Type B pancreatic cell (in vitro differentiated cells): ENCODE measurements around the gene KRT86. TPM values are rescaled to one million over a fixed set of nuclear protein-coding genes. Genes with fewer than 3 reads are reported as not detected.

Experiments
- DNase-seq: peaks from one replicate; pipeline ENCODE4 v3.0.0; 2021; ENCODE audit warnings: mixed read lengths; ENCODE audit not compliant: unreplicated experiment; ENCODE audit errors: extremely low spot score
- H3K27ac Mint-ChIP-seq: 2 replicates; pipeline ENCODE4 v1.8.0; 2021; ENCODE audit warnings: mild to moderate bottlenecking, mixed read lengths
- H3K27me3 Mint-ChIP-seq: 2 replicates; pipeline ENCODE4 v1.8.0; 2021; ENCODE audit warnings: mixed read lengths
- H3K36me3 Mint-ChIP-seq: 2 replicates; pipeline ENCODE4 v1.8.0; 2021; ENCODE audit warnings: mixed read lengths
- H3K4me1 Mint-ChIP-seq: one replicate; pipeline ENCODE4 v1.8.0; 2021; ENCODE audit warnings: mixed read lengths; ENCODE audit not compliant: unreplicated experiment
- H3K4me3 Mint-ChIP-seq: 2 replicates; pipeline ENCODE4 v1.8.0; 2021; ENCODE audit warnings: mild to moderate bottlenecking, mixed read lengths
- H3K9me3 Mint-ChIP-seq: 2 replicates; pipeline ENCODE4 v1.8.0; 2021; ENCODE audit warnings: mixed read lengths
- CTCF ChIP-seq: fragments of 200-600 bp; sonication (generic); conservative IDR thresholded peaks from 2 replicates; pipeline ENCODE4 v1.5.0; 2021; ENCODE audit warnings: antibody characterized with exemption, mild to moderate bottlenecking
- total RNA-seq: library from RNA; stranded (reverse); gene quantifications from 2 replicates; pipeline ENCODE4 v1.2.1, GENCODE V29; 2021; ENCODE audit warnings: low replicate concordance

The KRT86 gene
- total RNA-seq, 1 donor from 2014 or later = 0.14 TPM

- Mint-ChIP-seq H3K27me3 (peaks cover 22% of the 10 kb centered on the region), H3K27ac (peak overlapping the region; percentile 81), H3K4me3 (no peak overlapping the region), H3K4me1 (peaks cover 45% of the 10 kb centered on the region), H3K36me3 (peaks cover 7% of the 10 kb centered on the region), H3K9me3 (no peaks in the 10 kb centered on the region)
- TF ChIP-seq CTCF = no peak
- DNase-seq = no peak
Measured at GRCh38 chr12:52245259-52245961, 29.0 kb upstream of the KRT86 start.

GRCh38 chr12:52245962-52246569 is 28.4 kb upstream of the KRT86 start:
- peaks cover 45% of the 10 kb centered on the region for H3K4me1 Mint-ChIP-seq
- H3K9me3 Mint-ChIP-seq = no peaks in the 10 kb centered on the region
- H3K4me3 Mint-ChIP-seq = no peak overlapping the region
- no peak for TF ChIP-seq CTCF
- peaks cover 7% of the 10 kb centered on the region for H3K36me3 Mint-ChIP-seq
- no peak for DNase-seq
- peak overlapping the region; percentile 81 for H3K27ac Mint-ChIP-seq
- peaks cover 27% of the 10 kb centered on the region for H3K27me3 Mint-ChIP-seq

GRCh38 chr12:52246720-52247621 is 27.5 kb upstream of the KRT86 start:
- Mint-ChIP-seq H3K27ac (peak overlapping the region; percentile 86), H3K36me3 (peaks cover 7% of the 10 kb centered on the region), H3K4me1 (peaks cover 45% of the 10 kb centered on the region), H3K9me3 (no peaks in the 10 kb centered on the region), H3K4me3 (peak overlapping the region; percentile 46), H3K27me3 (peaks cover 36% of the 10 kb centered on the region)
- TF ChIP-seq CTCF = no peak
- no peak for DNase-seq

- DNase-seq = no peak
- H3K27ac Mint-ChIP-seq = peak overlapping the region; percentile 86
- TF ChIP-seq CTCF = no peak
- H3K9me3 Mint-ChIP-seq = no peaks in the 10 kb centered on the region
- H3K36me3 Mint-ChIP-seq = peaks cover 7% of the 10 kb centered on the region
- H3K27me3 Mint-ChIP-seq = peaks cover 42% of the 10 kb centered on the region
- H3K4me3 Mint-ChIP-seq = peak overlapping the region; percentile 46
- H3K4me1 Mint-ChIP-seq = peaks cover 45% of the 10 kb centered on the region
Measured at GRCh38 chr12:52247622-52248540, 26.6 kb upstream of the KRT86 start.
